ENCODE data around the gene METTL8.

The METTL8 gene

GRCh38 chr2:171347591-171348032 is 86.2 kb downstream of the METTL8 start:
- no peaks in the 10 kb centered on the region for H3K9me2 ChIP-seq (replicated peaks; ENCODE audit: insufficient read depth, low read length)
- no peak for DNase-seq
- peaks cover 30% of the 10 kb centered on the region for H3K4me1 ChIP-seq (ENCODE audit: low read length)
- H3K9me3 ChIP-seq (replicated peaks; ENCODE audit: insufficient read depth, low read length): no peaks in the 10 kb centered on the region
- H3K27me3 ChIP-seq (replicated peaks; ENCODE audit: insufficient read depth, low read length): no peaks in the 10 kb centered on the region
- peak overlapping the region; percentile 37 for H3K4me2 ChIP-seq (ENCODE audit: low read depth, low read length)
- H3K4me3 ChIP-seq (ENCODE audit: low read length): no peak overlapping the region
- H3K27ac ChIP-seq (ENCODE audit: low read length): peak overlapping the region; percentile 32; the same call in 1 of the 2 replicates
- TF ChIP-seq CTCF (IDR thresholded peaks at IDR 0.05; ENCODE audit: low read length) (no peak), EZH2phosphoT487 (IDR thresholded peaks at IDR 0.05; ENCODE audit: low read length) (no peak), EZH2 (optimal IDR thresholded peaks at IDR 0.05; ENCODE audit: low read depth, low read length) (no peak)
- peak overlapping the region; percentile 3; the same call in 1 of the 2 replicates for H3K9ac ChIP-seq (ENCODE audit: low read length)
- H3K36me3 ChIP-seq (replicated peaks; ENCODE audit: insufficient read depth, low read length): no peaks in the 10 kb centered on the region
- H3K79me2 ChIP-seq (ENCODE audit: low read length): no peaks in the 10 kb centered on the region
- 0 out of 2 replicates have a peak, but pooled peaks cover 3% of the 10 kb centered on the region for H3F3A ChIP-seq (ENCODE audit: insufficient read depth, low read length)
- H4K20me1 ChIP-seq (ENCODE audit: insufficient read depth, low read length): no peaks in the 10 kb centered on the region
- no peak overlapping the region for H2AFZ ChIP-seq (ENCODE audit: low read length)

- H3K36me3 ChIP-seq (replicated peaks; ENCODE audit: insufficient read depth, low read length): no peaks in the 10 kb centered on the region
- no peaks in the 10 kb centered on the region for H3K9me2 ChIP-seq (replicated peaks; ENCODE audit: insufficient read depth, low read length)
- no peaks in the 10 kb centered on the region for H3K27me3 ChIP-seq (replicated peaks; ENCODE audit: insufficient read depth, low read length)
- TF ChIP-seq EZH2 (optimal IDR thresholded peaks at IDR 0.05; ENCODE audit: low read depth, low read length) (no peak), EZH2phosphoT487 (IDR thresholded peaks at IDR 0.05; ENCODE audit: low read length) (no peak), CTCF (IDR thresholded peaks at IDR 0.05; ENCODE audit: low read length) (peak; percentile 31)
- H3K9ac ChIP-seq (ENCODE audit: low read length): peak overlapping the region; percentile 3; the same call in 1 of the 2 replicates
- no peaks in the 10 kb centered on the region for H4K20me1 ChIP-seq (ENCODE audit: insufficient read depth, low read length)
- peak overlapping the region; percentile 32; the same call in 1 of the 2 replicates for H3K27ac ChIP-seq (ENCODE audit: low read length)
- no peak overlapping the region for H3K4me3 ChIP-seq (ENCODE audit: low read length)
- DNase-seq: peak; percentile 39
- 0 out of 2 replicates have a peak overlapping the region, but pooled peaks have one; percentile 16 for H2AFZ ChIP-seq (ENCODE audit: low read length)
- no peaks in the 10 kb centered on the region for H3K79me2 ChIP-seq (ENCODE audit: low read length)
- peaks cover 8% of the 10 kb centered on the region; the same call in 1 of the 2 replicates for H3F3A ChIP-seq (ENCODE audit: insufficient read depth, low read length)
- H3K4me2 ChIP-seq (ENCODE audit: low read depth, low read length): peak overlapping the region; percentile 37
- no peaks in the 10 kb centered on the region for H3K9me3 ChIP-seq (replicated peaks; ENCODE audit: insufficient read depth, low read length)
- peaks cover 36% of the 10 kb centered on the region for H3K4me1 ChIP-seq (ENCODE audit: low read length)
Observed at GRCh38 chr2:171346723-171347557, 86.8 kb downstream of the METTL8 start.

GRCh38 chr2:171345971-171346722 is 87.6 kb downstream of the METTL8 start:
- H3K9me2 ChIP-seq (replicated peaks; ENCODE audit: insufficient read depth, low read length): no peaks in the 10 kb centered on the region
- no peak overlapping the region for H3K9ac ChIP-seq (ENCODE audit: low read length)
- H3K27ac ChIP-seq (ENCODE audit: low read length): peak overlapping the region; percentile 32; the same call in 1 of the 2 replicates
- H3F3A ChIP-seq (ENCODE audit: insufficient read depth, low read length): peaks cover 11% of the 10 kb centered on the region; the same call in 1 of the 2 replicates
- DNase-seq: no peak
- no peaks in the 10 kb centered on the region for H3K9me3 ChIP-seq (replicated peaks; ENCODE audit: insufficient read depth, low read length)
- H3K27me3 ChIP-seq (replicated peaks; ENCODE audit: insufficient read depth, low read length): no peaks in the 10 kb centered on the region
- H3K36me3 ChIP-seq (replicated peaks; ENCODE audit: insufficient read depth, low read length): no peaks in the 10 kb centered on the region
- H3K4me3 ChIP-seq (ENCODE audit: low read length): no peak overlapping the region
- H3K79me2 ChIP-seq (ENCODE audit: low read length): no peaks in the 10 kb centered on the region
- H3K4me1 ChIP-seq (ENCODE audit: low read length): peaks cover 41% of the 10 kb centered on the region
- TF ChIP-seq EZH2 (optimal IDR thresholded peaks at IDR 0.05; ENCODE audit: low read depth, low read length): no peak
- TF ChIP-seq EZH2phosphoT487 (IDR thresholded peaks at IDR 0.05; ENCODE audit: low read length): no peak
- no peak for TF ChIP-seq CTCF (IDR thresholded peaks at IDR 0.05; ENCODE audit: low read length)
- no peaks in the 10 kb centered on the region for H4K20me1 ChIP-seq (ENCODE audit: insufficient read depth, low read length)
- H2AFZ ChIP-seq (ENCODE audit: low read length): no peak overlapping the region
- H3K4me2 ChIP-seq (ENCODE audit: low read depth, low read length): peak overlapping the region; percentile 37; the same call in 1 of the 2 replicates

Measured in MM.1S (cell line).